ENCODE measurements around the gene CDH4.
"Not testable (repeated sequence)": the region's sequence is repeated elsewhere in the genome, so short reads cannot be mapped to it uniquely, and the experiment has no call there.

Gene CDH4

DNA sequence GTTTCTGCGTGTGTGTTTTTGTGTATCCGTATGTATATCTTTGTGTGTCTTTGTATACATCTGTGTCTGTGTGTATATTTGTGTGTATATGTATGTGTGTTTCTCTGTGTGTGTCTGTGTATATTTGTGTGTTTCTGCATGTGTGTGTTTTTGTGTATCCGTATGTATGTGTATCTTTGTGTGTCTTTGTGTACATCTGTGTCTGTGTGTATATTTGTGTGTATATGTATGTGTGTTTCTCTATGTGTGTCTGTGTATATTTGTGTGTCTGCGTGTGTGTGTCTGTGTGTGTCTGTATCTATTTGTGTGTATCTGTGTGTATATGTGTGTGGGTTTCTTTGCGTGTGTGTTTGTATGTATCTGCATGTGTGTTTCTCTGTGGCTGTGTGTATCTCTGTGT lies 192.6 kb downstream of the CDH4 start:
- no peak for DNase-seq

DNA sequence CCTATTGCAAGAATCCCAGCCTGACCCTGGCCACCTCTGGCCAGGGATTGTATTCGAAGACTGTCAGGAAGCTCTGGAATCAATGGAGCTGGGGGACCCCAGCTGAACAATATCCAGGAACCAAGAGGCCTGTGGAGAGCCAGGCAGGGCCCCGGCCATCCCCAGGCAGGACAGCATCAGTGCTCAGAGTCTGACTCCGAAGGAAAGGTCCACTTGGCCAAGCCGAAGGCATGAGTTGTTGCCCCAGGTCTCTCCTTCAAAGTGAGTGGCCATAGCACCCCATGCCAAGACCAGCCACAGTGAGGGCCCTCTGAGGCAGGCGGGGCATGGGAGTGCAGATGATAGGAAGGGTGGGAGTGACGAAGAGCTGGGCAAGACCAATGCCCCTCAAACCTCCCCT lies 193.1 kb downstream of the CDH4 start:
- DNase-seq = no peak

DNA sequence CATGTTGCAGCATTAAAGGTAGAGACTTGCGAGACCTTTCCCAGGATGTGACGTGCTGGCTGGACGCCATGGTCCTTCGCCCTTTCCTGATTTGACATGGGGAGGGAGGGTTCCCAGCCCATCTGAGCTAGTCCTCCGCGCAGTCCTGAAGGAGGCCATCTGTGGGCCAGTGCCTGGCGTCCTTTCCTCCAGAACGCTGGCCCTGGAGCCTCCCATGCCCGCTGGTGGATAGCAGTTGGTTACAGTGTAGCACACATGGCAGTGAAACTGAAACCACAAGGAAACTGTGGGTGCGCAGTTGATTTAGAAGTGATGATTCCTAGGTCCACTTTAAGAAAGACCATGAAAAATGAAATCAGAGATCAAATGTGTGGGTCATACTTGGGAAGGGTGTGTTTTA lies 193.7 kb downstream of the CDH4 start:
- DNase-seq = no peak

DNA sequence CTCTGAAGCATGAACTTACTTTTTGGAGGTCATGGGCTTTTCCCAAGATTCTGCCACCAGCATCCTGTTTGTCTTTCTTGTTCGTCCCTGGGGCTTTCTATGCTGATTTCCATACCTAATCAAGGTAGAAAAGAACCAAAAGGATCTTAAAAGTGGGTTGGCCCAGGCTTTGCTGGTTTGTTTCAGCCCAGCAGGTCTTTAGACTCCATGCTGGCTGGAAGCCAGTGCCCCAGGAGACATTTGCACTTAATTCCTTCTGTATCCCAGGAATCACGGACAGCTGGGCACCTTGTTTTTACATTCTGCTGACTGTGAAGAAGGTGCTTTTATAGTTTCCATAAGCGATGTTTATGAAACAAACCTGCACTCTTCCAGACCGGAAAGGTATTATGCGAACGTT lies 195.9 kb downstream of the CDH4 start:
- no peak for DNase-seq

DNA sequence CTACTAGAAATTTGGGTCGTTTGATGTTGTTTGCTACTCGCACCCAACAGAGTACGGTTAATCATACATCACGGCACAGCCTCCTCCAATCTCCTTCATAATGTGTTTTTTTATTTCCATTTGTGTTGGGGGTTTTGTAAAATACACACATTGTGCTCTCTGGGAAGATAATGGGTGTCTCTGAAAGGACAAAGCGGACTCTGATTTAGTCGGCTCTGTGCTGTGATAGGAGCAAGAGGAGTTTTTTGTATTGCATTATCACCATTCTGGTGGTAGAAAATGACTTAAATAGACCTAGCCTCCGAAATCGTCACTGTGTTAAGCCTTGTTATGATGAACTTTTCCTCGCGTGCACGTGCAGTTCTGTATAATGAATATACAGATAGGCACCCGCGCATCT lies 196.3 kb downstream of the CDH4 start:
- no peak for DNase-seq

DNA sequence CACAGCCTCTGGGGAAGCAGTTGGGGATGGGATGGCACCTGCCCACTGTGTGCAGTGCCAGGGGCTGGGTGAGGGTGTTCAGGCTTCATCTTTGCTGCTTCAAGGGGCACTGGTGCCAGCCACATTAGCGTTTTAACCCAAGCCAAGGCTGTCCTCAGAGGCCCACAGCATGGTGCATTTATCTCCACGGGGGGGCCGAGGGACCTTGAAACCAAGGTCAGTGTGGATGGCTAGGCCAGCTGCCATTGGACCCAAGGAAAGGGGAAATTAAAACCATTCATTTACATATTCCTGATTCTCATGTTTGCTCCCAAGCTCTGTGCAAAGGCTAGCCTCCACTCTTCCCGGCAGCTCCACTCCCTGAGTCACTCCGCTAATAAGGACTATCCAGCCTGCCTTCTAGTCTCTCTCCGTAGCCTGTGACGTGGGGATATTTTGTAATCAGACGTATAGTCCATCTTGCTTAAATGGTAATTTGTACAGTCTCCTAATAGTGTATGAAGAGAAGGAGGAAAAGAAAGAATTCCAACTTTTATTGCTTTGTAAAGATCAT lies 197.1 kb downstream of the CDH4 start:
- DNase-seq = no peak

DNA sequence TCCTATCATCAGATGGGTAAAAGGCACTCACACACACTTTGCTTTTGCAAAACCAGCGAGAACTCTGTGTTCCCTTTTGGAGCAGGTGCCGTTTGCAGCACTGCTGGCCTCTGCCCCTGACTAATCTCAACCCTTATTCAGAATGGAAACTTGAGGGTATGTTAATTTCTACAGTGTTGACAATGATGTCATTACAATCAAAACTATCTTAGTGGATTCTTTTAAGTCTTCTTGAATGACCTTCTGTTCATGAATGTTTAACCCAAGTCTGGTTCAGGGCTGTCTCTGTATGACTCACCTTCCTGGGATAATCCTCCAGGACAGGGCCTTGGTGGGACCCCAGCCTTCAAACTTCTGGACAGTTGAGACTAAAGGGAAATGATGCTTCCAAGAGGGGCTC lies 197.9 kb downstream of the CDH4 start:
- no peak for DNase-seq

DNA sequence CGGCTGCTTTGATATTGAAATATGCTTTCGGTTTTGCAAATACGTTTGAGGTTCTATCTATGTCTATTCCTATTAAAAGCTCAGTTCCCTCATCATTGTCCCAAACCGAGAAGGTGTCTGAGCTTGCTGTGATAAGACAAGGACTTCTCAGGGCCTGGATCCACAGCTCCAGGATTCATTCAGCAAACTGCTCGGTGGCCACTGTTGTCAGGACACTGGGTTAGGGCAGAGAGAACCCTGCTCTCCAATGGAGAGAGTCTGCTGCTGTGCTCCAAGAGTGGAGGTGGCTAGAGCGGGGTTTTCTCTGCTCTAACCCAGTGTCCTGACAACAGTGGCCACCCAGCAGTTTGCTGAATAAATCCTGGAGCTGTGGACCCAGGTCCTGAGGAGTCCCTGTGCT lies 198.5 kb downstream of the CDH4 start:
- no peak for DNase-seq

DNA sequence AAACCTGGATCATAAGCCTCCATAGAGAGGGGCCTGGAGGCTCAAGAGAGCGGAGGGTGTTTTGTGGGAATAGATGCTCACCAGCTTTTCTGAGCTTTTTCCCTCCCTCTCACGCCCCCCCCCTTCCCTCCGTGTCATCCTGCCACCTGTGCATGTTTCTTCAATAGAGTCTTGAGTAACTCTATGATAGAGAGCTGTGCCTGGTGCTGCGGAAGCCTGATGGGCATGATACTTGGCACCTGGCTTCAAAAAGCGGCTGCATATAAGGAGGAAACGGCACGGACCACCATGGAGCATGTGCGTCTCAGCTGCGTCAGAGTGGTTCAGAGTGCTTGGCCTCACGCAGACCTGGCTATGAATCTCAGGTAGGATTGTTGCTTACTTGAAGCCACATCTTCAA lies 198.9 kb downstream of the CDH4 start:
- no peak for DNase-seq

DNA sequence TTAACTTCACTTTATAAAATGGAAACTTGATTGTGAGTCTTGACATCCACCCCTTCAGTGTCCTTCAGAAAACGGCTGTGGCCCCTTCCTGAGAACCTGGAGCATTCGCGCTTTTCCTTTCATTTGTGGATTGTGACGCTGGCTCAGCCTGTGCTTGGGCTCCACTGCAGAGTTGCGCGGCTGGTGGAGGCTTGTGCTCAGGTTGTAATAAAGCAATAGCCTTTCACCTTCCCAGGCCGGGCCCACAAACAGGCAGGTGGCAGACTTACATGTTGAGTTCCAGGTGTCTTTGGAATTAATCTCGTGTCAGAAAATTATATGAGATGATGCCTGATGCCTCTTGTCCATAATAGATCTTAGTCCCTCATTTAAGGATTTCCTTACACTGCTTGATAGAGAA lies 199.9 kb downstream of the CDH4 start:
- no peak for DNase-seq

DNA sequence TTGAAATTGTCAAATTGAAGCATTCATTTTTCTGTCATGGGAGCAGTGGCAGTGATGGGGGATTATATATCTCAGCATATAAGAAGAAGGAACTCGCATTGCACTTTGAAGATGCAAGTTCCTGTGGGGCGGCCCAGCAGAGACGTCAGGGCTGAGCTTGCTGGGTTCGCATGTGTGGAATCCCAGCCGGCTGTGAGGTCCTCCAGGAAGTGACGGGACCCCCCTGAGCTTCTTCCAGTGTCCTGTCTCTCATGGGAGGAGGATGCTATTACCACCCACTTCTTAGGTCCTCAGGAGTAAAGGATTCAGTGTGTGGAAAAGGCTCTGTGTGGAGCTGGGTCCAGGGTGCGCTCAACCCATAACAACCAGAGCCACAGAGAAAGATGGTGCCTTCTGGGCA lies 201.2 kb downstream of the CDH4 start:
- DNase-seq = no peak

DNA sequence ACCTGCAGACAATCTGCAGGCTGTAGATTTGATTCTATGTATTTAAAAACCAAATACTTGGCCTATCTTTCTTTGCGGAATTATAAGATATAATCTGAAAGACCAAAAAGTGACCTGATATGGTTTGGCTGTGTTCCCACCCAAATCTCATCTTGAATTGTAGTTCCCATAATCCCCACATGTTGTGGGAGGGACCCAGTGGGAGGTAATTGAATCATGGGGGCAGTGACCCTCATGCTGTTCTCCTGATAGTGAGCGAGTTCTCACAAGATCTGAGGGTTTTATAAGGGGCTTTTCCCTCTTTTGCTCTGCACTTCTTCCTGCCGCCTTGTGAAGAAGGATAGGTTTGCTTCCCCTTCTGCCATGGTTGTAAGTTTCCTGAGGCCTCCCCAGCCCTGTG lies 201.6 kb downstream of the CDH4 start:
- not testable (repeated sequence) for DNase-seq

DNA sequence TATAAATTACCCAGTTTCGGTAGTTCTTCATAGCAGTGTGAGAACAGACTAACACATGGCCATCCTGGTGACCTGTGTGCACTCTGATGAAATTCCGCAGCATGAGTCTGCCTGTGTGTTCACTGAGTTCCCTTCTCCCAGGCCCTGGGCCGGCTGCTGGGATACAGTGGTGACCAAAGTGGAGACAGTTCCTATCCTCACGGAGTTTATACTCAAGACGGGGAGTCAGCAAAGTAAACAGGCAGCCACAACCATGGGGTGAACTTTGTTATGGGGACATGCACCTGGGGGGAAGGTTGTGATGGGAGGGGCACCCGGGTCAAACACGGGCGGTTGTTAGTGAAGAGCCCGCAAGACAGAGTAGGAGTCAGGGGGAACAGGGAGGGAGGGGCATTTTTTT lies 202.0 kb downstream of the CDH4 start:
- DNase-seq = no peak

DNA sequence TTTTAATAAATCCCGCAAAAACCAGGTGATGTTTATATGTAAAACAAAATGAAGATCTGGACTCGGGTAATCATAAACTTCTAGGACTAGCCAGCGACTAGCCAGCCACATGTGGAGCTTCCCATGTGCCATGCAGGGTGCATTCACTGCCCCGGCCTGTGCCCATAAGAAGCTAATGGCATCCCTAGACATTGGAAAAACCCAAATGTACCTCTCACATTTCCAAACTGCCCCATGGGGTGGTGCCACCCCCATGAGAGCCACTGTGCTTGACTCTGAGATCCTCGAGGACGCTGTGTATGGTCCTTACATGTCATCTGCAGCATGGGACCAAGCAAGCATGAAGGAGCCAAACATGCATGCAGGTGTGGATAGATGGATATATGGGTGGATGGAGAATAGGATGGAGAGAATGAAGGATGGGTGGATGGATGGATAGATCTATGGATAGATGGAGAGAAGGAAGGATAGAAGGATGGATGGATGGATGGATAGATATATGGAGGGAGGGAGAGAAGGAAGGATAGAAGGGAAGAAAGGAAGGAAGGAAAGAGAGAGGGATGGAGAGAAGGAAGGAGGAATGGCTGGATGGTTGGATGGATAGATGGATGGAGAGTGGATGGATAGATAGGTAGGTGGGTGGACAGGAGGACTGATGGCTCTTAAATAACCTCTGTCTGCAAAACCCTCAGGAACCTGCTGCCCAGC lies 203.6 kb downstream of the CDH4 start:
- no peak for DNase-seq

DNA sequence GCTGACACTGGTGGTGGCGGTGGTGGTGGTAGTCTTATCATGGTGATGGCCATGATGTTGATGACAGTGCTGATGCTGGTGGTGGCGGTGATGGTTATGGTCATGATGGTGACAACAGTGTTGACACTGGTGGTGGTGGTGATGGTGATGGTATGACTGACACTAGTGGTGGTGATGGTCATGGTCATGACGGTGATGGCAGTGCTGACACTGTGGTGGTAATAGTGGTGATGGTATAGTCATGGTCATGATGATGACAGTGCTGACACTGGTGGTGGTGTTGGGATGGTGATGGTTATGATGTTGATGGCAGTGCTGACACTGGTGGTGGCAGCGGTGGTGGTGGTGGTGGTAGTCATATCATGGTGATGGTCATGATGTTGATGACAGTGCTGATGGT lies 205.7 kb downstream of the CDH4 start:
- DNase-seq = no peak

DNA sequence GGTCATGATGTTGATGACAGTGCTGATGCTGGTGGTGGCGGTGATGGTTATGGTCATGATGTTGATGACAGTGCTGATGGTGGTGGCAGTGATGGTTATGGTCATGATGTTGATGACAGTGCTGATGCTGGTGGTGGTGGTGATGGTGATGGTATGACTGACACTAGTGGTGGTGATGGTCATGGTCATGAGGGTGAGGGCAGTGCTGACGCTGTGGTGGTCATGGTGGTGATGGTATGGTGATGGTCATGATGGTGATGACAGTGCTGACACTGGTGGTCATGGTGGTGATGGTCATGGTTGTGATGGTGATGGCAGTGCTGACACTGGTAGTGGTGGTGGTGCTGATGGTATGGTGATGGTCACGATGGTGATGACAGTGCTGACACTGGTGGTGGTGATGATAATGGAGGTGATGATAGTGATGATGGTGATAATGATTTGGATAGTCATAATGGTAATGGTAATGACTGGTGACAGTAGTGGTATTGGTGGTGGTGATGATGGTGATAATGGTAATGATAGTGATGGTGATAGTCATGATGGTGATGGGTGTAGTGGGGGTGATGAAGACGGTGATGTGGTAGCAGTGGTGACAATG lies 206.2 kb downstream of the CDH4 start:
- no peak for DNase-seq

DNA sequence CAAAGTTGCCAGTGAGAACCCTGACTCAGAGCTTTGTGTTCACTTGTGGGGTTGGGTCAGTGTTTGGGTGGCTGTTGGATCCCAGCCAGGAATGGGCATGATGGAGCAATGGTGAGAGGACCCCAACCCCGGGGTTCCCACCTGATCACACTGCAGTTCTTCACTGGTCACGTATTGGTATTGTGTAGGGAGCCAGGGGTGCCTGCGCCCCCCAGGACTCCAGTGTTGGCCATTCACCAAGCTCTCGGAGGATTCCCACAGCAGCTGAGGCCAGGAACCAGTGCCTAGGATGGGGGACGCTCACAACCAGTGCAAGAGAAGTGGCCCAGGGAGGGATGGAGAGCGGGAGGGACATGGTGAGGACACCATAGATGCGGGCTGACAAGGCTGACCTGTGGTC lies 207.2 kb downstream of the CDH4 start:
- DNase-seq = no peak

DNA sequence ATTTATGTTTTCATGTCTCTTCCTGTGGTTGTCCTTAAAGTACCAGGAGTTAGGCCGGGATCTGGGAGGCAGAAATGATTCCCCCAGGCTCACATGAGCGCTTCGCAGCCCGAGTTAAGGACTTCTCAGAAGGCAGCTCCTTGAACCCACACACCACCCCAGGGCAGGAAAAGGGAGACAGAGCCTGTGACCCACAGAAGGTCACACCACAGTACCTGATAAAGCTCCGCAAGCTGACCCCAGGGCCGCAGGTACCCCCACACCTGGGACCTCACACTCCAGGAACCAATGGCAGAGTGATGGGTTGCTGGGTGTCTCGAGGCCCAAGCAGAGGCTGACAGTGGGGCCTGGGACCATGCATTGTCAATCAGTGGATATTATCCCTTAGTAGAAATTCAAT lies 207.6 kb downstream of the CDH4 start:
- DNase-seq = no peak

DNA sequence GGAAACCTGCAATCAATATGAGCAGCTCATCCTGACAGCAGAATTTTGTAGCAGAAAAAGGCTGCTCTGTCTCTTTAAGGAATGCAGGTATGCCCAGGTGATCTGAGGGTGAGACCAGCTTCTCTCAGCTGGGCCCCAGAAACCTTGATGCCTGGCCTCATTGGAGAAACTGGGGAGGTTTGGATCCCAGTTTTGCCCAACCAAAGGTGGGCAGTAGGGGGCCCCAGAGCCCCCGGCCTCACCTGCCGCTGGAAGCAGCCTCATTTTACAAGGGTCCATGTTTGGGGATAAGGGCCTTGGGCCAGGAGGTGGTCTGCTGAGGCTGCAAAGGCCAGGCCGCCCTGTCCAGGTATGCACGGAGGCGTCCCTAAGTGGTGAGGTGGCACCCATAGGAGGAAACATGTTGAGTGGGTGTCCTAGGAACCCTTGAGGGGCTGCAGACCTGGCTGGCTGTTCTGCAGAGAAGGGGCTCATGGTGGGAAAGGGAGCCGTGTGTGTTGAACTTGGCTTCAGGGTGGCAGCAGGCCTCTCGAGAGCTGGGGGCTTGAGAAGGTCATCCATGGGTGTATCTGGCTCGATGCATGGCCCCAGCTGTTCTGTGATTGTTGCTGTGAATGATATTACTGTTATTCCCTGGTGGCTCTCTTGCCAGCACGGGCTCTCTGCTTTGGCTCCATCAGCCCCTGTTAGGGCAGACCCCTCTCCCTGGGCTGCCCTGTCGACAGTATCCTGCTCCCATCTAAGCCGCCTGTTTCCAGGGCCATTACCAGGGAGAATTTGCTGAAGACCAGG lies 208.4 kb downstream of the CDH4 start:
- DNase-seq = no peak

DNA sequence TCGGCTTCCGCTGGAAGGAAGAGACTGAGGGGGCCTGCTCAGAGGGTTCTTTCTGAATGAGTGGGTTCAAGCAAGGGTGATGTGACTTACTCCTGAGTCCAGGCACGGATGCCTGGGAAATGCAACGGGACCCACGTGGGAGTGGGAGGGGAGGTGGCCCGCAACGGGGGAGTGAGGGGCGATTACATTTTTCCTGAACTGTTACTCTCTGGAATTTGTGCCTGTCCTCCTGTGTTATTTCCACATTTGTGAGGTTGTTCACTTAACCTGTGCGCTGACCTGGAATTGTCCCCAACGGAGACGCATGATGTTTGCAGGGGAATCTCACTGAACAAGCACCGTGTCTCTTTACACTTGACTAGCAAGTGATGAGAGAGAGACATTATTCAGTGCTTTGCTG lies 209.4 kb downstream of the CDH4 start:
- DNase-seq = no peak

DNA sequence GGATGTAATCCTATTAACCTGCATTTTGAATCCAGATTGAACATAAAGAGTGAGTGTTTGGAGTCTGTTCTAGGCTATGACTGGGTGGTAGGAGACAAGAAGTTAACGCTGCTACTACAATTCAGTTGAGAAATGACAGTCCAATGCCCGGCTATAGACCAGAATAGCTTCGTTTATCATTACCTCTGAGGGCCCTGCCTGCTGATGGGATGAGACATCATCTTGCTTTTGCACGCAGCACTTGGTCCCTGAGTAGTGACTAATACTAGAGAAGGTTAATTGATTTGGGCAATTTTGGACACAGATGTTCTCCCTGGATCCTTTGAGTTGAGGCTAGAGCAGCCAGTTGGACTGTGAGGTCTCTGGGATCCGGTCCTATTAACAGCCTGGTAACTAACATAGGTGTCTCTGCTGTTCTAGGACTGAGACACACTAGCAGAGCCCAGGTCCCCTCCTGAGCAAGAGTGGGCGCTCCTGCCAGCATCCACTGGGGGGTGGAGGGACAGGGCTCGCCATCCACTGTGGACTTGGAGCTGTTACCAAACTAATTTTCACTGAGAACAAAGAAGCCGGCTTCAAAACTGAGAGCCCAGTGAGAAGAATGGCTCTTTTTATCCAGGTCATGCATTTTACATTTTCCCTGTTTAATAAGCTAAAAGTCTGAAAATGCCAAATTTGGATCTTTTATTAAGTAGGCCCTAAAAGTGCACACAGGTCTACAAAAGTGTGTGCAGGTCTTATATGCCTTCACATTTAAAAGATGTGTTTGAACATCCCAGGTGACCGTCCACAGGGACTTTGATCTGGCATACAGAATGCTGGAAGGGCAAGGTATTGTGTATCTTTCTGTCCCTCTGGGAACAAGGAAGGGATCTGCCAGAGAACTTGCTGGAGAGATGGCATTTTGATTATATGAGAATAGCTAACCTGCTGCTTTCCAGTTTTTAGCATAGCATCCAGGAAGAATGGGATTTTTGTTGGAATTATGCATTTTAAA lies 212.5 kb downstream of the CDH4 start:
- DNase-seq = no peak

DNA sequence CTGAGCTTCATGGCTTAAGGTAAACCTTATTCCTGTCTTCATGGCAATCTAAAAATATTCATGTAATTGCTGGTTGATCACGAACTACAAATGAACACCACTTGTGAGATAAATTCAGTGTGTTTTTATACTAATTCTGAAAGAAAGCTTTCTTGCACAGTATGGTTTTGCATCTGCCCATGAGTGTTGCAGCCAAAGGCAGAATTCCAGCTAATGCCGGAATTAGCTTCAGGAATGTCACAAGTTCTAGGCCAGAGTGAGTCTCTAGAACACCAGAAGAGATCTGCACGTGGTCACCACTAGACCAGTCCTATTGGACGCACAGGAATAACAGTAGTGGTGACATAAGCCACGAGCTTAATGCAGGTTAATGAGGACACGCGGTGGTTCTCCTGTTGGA lies 223.7 kb downstream of the CDH4 start:
- no peak for DNase-seq

DNA sequence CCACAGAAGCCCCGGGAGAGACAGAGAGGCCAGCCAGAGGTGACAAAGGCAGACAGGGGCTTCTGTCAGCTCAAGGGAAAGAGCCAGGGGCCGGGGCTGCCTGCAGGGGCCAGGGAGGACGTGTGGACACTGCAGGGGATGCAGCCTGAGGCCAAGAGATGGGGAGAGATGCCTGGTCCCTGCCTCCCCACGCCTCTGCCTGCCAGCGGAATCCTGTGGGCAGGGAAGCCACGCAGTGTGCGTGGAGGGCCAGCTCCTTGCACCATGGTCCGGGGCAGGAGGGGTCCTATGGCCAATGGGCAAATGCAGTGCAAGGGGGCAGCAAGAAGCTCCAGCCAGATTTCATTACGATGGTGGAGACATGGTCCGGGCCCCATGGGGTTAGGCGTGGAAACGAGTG lies 224.9 kb downstream of the CDH4 start:
- DNase-seq = no peak

Measured in CD4-positive, alpha-beta T cell treated with Interleukin-21 for 1 hour (primary cell).